Erythroblast (primary cell): ENCODE data around the gene CLDND1.

Experiments
- GATA1 ChIP-seq: IDR thresholded peaks from 2 replicates; pipeline ENCODE4 v1.6.1; 2011; ENCODE audit warnings: low read depth, mild to moderate bottlenecking, control low read depth, low read length, moderate library complexity
- POLR2A ChIP-seq: IDR thresholded peaks from 2 replicates; pipeline ENCODE4 v1.6.1; 2011; ENCODE audit warnings: mild to moderate bottlenecking, low read length

DNA sequence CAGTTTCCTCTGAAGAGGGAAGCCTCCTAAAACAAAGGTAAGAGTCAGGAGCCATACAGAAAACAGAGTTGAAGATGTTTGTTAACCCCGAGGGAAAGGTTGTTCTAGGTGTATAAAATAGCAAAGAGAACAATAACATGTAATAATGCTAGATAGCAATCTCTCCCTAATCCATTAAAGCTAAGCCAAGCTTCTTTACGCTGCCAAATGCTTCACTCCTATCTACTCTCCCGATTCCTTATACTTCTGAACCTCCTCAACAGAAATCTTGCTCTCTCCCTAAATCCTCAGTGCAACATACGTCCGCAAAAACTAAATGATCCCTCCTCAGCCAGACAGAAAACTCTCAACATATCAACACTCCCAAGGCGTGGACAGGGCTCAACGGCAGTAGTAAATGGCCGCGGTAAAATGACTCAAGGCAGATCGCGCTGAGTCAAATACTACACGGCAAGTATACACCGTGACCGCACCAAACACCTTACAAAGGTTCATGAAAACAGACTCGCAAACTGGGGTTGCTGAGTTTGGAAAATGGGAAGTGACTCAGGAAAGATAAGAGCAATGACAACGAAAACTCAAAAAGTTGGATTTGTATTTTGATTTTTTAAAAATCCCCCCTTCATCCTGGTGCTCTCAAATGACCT, 682 bp downstream of the CLDND1 start:
- TF ChIP-seq POLR2A (no peak), GATA1 (no peak)
